Measurements from ENCODE around the gene NOPCHAP1.

- TF ChIP-seq YY1 (IDR thresholded peaks at IDR 0.05; ENCODE audit: insufficient read depth, insufficient read length): no peak
- no peak for TF ChIP-seq ZNF274 (IDR thresholded peaks at IDR 0.05; ENCODE audit: low read depth, low read length)
Measured at GRCh38 chr12:104963757-104964156, 22.4 kb upstream of the NOPCHAP1 start.

Data from NT2/D1 (cell line).